KMS-11 (cell line): ENCODE data around the gene BABAM2.

Experiments used
- H2AFZ ChIP-seq: fragments of 200-600 bp; sonication (generic); 2 replicates; pipeline ENCODE4 v1.6.1; 2016; ENCODE audit warnings: antibody characterized with exemption, mixed run types, low read depth
- H3K27ac ChIP-seq: fragments of 200-600 bp; sonication (generic); 2 replicates; pipeline ENCODE4 v1.6.1; 2016; ENCODE audit warnings: mild to moderate bottlenecking, mixed run types
- H3K27me3 ChIP-seq: fragments of 200-600 bp; sonication (generic); 2 replicates; pipeline ENCODE4 v1.6.1; 2017; ENCODE audit warnings: mild to moderate bottlenecking, low read depth, mixed run types, moderate library complexity; ENCODE audit not compliant: insufficient read depth
- H3K36me3 ChIP-seq: fragments of 200-600 bp; sonication (generic); 2 replicates; pipeline ENCODE4 v1.6.1; 2017; ENCODE audit warnings: mild to moderate bottlenecking, mixed run types; ENCODE audit not compliant: insufficient read depth
- H3K4me1 ChIP-seq: fragments of 200-600 bp; sonication (generic); 2 replicates; pipeline ENCODE4 v1.6.1; 2016; ENCODE audit warnings: mild to moderate bottlenecking, low read depth, mixed run types; ENCODE audit not compliant: poor library complexity, severe bottlenecking
- H3K4me2 ChIP-seq: fragments of 200-600 bp; sonication (generic); 2 replicates; pipeline ENCODE4 v1.7.0; 2016; ENCODE audit warnings: mild to moderate bottlenecking, mixed run types
- H3K4me3 ChIP-seq: fragments of 200-600 bp; sonication (generic); IDR thresholded peaks from 2 replicates; pipeline ENCODE4 v1.6.1; 2017; ENCODE audit warnings: low read depth, low read length, mixed read lengths; ENCODE audit not compliant: insufficient read depth
- H3K79me2 ChIP-seq: fragments of 200-600 bp; sonication (generic); 2 replicates; pipeline ENCODE4 v1.6.1; 2016; ENCODE audit warnings: low read depth, mixed run types; ENCODE audit not compliant: insufficient read depth
- H3K9ac ChIP-seq: fragments of 200-600 bp; sonication (generic); 2 replicates; pipeline ENCODE4 v1.6.1; 2016; ENCODE audit warnings: mild to moderate bottlenecking, mixed run types
- H4K20me1 ChIP-seq: fragments of 200-600 bp; sonication (generic); 2 replicates; pipeline ENCODE4 v1.6.1; 2016; ENCODE audit warnings: mild to moderate bottlenecking, mixed run types; ENCODE audit not compliant: insufficient read depth
- TF ChIP-seq, protein P1 (sequence below): fragments of 200-600 bp; sonication (generic); conservative IDR thresholded peaks from 2 replicates; pipeline ENCODE4 v1.6.1; 2017; ENCODE audit warnings: low read depth, mild to moderate bottlenecking, antibody characterized with exemption, low read length, moderate library complexity, mixed read lengths

The BABAM2 gene

GRCh38 chr2:28089486-28089885, 199.0 kb downstream of the BABAM2 start:
- TF ChIP-seq, protein P1, sequence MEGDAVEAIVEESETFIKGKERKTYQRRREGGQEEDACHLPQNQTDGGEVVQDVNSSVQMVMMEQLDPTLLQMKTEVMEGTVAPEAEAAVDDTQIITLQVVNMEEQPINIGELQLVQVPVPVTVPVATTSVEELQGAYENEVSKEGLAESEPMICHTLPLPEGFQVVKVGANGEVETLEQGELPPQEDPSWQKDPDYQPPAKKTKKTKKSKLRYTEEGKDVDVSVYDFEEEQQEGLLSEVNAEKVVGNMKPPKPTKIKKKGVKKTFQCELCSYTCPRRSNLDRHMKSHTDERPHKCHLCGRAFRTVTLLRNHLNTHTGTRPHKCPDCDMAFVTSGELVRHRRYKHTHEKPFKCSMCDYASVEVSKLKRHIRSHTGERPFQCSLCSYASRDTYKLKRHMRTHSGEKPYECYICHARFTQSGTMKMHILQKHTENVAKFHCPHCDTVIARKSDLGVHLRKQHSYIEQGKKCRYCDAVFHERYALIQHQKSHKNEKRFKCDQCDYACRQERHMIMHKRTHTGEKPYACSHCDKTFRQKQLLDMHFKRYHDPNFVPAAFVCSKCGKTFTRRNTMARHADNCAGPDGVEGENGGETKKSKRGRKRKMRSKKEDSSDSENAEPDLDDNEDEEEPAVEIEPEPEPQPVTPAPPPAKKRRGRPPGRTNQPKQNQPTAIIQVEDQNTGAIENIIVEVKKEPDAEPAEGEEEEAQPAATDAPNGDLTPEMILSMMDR, result no peak
- no peak overlapping the region for H3K4me2 ChIP-seq
- no peaks in the 10 kb centered on the region for H3K4me1 ChIP-seq
- no peak overlapping the region for H3K27ac ChIP-seq
- no peaks in the 10 kb centered on the region for H3K36me3 ChIP-seq
- no peak overlapping the region for H2AFZ ChIP-seq
- H3K27me3 ChIP-seq, result no peaks in the 10 kb centered on the region
- H3K4me3 ChIP-seq, result no peak overlapping the region
- H4K20me1 ChIP-seq, result no peaks in the 10 kb centered on the region
- no peaks in the 10 kb centered on the region for H3K79me2 ChIP-seq
- no peak overlapping the region for H3K9ac ChIP-seq

DNA sequence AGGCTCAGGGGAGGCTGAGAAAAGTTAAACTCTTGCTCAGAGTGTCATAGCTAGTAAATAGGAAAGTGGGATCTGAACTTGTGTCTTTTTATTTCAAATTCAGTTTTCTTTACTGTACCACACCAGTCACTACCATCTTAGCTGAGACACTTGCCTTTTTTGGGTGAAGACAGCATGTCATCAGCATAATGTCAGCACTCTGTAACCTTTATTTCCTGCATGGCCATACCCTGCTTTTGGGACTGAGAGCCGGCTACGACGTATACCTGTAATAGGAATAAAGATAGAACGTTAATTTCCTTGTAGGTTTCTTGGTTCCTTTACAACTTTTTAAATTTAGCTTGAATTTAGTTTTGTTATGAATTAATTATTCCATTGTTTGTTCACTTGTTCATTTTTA, 202.8 kb downstream of the BABAM2 start:
- no peak overlapping the region for H3K4me2 ChIP-seq
- H4K20me1 ChIP-seq, result no peaks in the 10 kb centered on the region
- H3K36me3 ChIP-seq, result no peaks in the 10 kb centered on the region
- no peaks in the 10 kb centered on the region for H3K27me3 ChIP-seq
- no peak overlapping the region for H3K9ac ChIP-seq
- H3K4me1 ChIP-seq, result no peaks in the 10 kb centered on the region
- H2AFZ ChIP-seq, result no peak overlapping the region
- no peaks in the 10 kb centered on the region for H3K79me2 ChIP-seq
- TF ChIP-seq, protein P1, result no peak
- no peak overlapping the region for H3K27ac ChIP-seq
- no peak overlapping the region for H3K4me3 ChIP-seq

GRCh38 chr2:28093768-28094167, 203.2 kb downstream of the BABAM2 start:
- H3K4me1 ChIP-seq, result no peaks in the 10 kb centered on the region
- H3K4me3 ChIP-seq, result no peak overlapping the region
- no peaks in the 10 kb centered on the region for H3K79me2 ChIP-seq
- H3K4me2 ChIP-seq, result no peak overlapping the region
- no peaks in the 10 kb centered on the region for H4K20me1 ChIP-seq
- H3K9ac ChIP-seq, result no peak overlapping the region
- H2AFZ ChIP-seq, result no peak overlapping the region
- no peak overlapping the region for H3K27ac ChIP-seq
- TF ChIP-seq, protein P1, result no peak
- H3K36me3 ChIP-seq, result no peaks in the 10 kb centered on the region
- H3K27me3 ChIP-seq, result no peaks in the 10 kb centered on the region

GRCh38 chr2:28094739-28095138, 204.2 kb downstream of the BABAM2 start:
- no peaks in the 10 kb centered on the region for H4K20me1 ChIP-seq
- H3K79me2 ChIP-seq, result no peaks in the 10 kb centered on the region
- no peak overlapping the region for H3K4me2 ChIP-seq
- H3K27me3 ChIP-seq, result no peaks in the 10 kb centered on the region
- H3K27ac ChIP-seq, result no peak overlapping the region
- TF ChIP-seq, protein P1, result no peak
- H3K9ac ChIP-seq, result no peak overlapping the region
- H3K4me3 ChIP-seq, result no peak overlapping the region
- H2AFZ ChIP-seq, result no peak overlapping the region
- no peaks in the 10 kb centered on the region for H3K4me1 ChIP-seq
- no peaks in the 10 kb centered on the region for H3K36me3 ChIP-seq
